MCF 10A (cell line): ENCODE results near the gene HLX. TPM values are rescaled to one million over a fixed set of nuclear protein-coding genes. Genes with fewer than 3 reads are reported as not detected.

Source experiments
- BruUV-seq: library from RNA; stranded (reverse); fragments of 400-500 nt; replicated peaks from 2 replicates; lab custom pipeline; 2021; lab: Mats Ljungman, UMichigan
- CTCF ChIA-PET: fragments of 300-600 bp; sonication (Branson Sonifier 250); formaldehyde crosslinking; extraction: SDS; loops from one replicate; lab custom pipeline; 2021; ENCODE audit warnings: antibody characterized with exemption, inconsistent platforms; lab: Yijun Ruan, JAX
- POLR2A ChIA-PET: fragments of 300-600, 350-650 bp; sonication (Branson Sonifier 250); formaldehyde crosslinking; extraction: SDS; loops from one replicate; lab custom pipeline; 2020; ENCODE audit warnings: antibody characterized with exemption, inconsistent platforms; lab: Yijun Ruan, JAX
- DNase-seq: peaks from one replicate; pipeline ENCODE4 v3.0.0-alpha.2; 2018; ENCODE audit not compliant: unreplicated experiment
- H3K27ac Mint-ChIP-seq: one replicate; pipeline ENCODE4 v1.8.0; 2022; ENCODE audit warnings: mild to moderate bottlenecking, low read depth, mixed read lengths; ENCODE audit not compliant: unreplicated experiment
- H3K27me3 Mint-ChIP-seq: one replicate; pipeline ENCODE4 v1.8.0; 2022; ENCODE audit warnings: mixed read lengths; ENCODE audit not compliant: insufficient read depth, unreplicated experiment
- H3K36me3 Mint-ChIP-seq: one replicate; pipeline ENCODE4 v1.8.0; 2022; ENCODE audit warnings: mild to moderate bottlenecking, moderate library complexity, mixed read lengths; ENCODE audit not compliant: insufficient read depth, unreplicated experiment
- H3K4me1 Mint-ChIP-seq: one replicate; pipeline ENCODE4 v1.8.0; 2022; ENCODE audit warnings: mixed read lengths; ENCODE audit not compliant: insufficient read depth, unreplicated experiment
- H3K4me3 Mint-ChIP-seq: one replicate; pipeline ENCODE4 v1.8.0; 2022; ENCODE audit warnings: mild to moderate bottlenecking, moderate library complexity, mixed read lengths; ENCODE audit not compliant: unreplicated experiment
- H3K9me3 Mint-ChIP-seq: one replicate; pipeline ENCODE4 v1.8.0; 2022; ENCODE audit warnings: mixed read lengths; ENCODE audit not compliant: unreplicated experiment
- CTCF ChIP-seq: fragments of 200-600 bp; IDR thresholded peaks from one replicate; pipeline ENCODE4 v1.8.0; 2022; ENCODE audit warnings: antibody characterized with exemption, mild to moderate bottlenecking; ENCODE audit not compliant: unreplicated experiment
- intact Hi-C: fragments of 100-400 bp; cut with micrococcal nuclease; formaldehyde crosslinking; loops from 2 replicates; pipeline ENCODE4 v1.14.1; 2022
- total RNA-seq: library from RNA; stranded (reverse); gene quantifications from 2 replicates; pipeline ENCODE4 v1.2.3, GENCODE V29; 2022

Gene HLX
- total RNA-seq, 1 experiment from 2014 or later: 2.3 TPM

GRCh38 chr1:220892997-220893700, 13.9 kb downstream of the HLX start:
- no peak for TF ChIP-seq CTCF
- peaks cover 6% of the 10 kb centered on the region for H3K27me3 Mint-ChIP-seq
- no peaks in the 10 kb centered on the region for H3K36me3 Mint-ChIP-seq
- POLR2A ChIA-PET: interaction anchor here (0.9 kb wide), 1 partner anchor 14 kb away, joined by 3 read pairs; no protein-coding TSS in a partner anchor
- CTCF ChIA-PET: interaction anchor here (0.6 to 1.3 kb wide), 3 partner anchors 18 to 855 kb away, joined by 4 read pairs; no protein-coding TSS in a partner anchor
- intact Hi-C loops: no loop called here
- no peak for DNase-seq
- no peak overlapping the region for H3K27ac Mint-ChIP-seq
- H3K4me1 Mint-ChIP-seq: no peaks in the 10 kb centered on the region
- no peaks in the 10 kb centered on the region for H3K9me3 Mint-ChIP-seq
- no peak overlapping the region for H3K4me3 Mint-ChIP-seq
- no TSS peak for BruUV-seq

GRCh38 chr1:220893701-220894024, 14.4 kb downstream of the HLX start:
- POLR2A ChIA-PET: no interaction called here
- Mint-ChIP-seq H3K27me3 (peaks cover 1% of the 10 kb centered on the region), H3K36me3 (no peaks in the 10 kb centered on the region), H3K27ac (no peak overlapping the region), H3K4me3 (no peak overlapping the region), H3K9me3 (no peaks in the 10 kb centered on the region), H3K4me1 (no peaks in the 10 kb centered on the region)
- DNase-seq: no peak
- no peak for TF ChIP-seq CTCF
- intact Hi-C loops: no loop called here
- CTCF ChIA-PET: no interaction called here
- BruUV-seq: no TSS peak

- H3K36me3 Mint-ChIP-seq: no peaks in the 10 kb centered on the region
- no peaks in the 10 kb centered on the region for H3K9me3 Mint-ChIP-seq
- no peak for TF ChIP-seq CTCF
- ChIA-PET POLR2A (interaction anchor here (0.6 to 1.3 kb wide), 2 partner anchors 9 to 50 kb away, joined by 3 to 5 read pairs; no protein-coding TSS in a partner anchor), CTCF (interaction anchor here (0.8 to 1.2 kb wide), 5 partner anchors 11 to 309 kb away, joined by 3 to 5 read pairs (median 4); no protein-coding TSS in a partner anchor)
- BruUV-seq: no TSS peak
- H3K27ac Mint-ChIP-seq: no peak overlapping the region
- intact Hi-C loops: no loop called here
- H3K4me1 Mint-ChIP-seq: no peaks in the 10 kb centered on the region
- no peak for DNase-seq
- H3K27me3 Mint-ChIP-seq: no peaks in the 10 kb centered on the region
- no peak overlapping the region for H3K4me3 Mint-ChIP-seq
Observed at GRCh38 chr1:220894025-220894923, 15.0 kb downstream of the HLX start.

- Mint-ChIP-seq H3K27me3 (no peaks in the 10 kb centered on the region), H3K4me1 (no peaks in the 10 kb centered on the region), H3K36me3 (no peaks in the 10 kb centered on the region), H3K27ac (no peak overlapping the region), H3K9me3 (no peaks in the 10 kb centered on the region), H3K4me3 (no peak overlapping the region)
- intact Hi-C loops: no loop called here
- no peak for TF ChIP-seq CTCF
- ChIA-PET POLR2A (interaction anchor here (0.6 to 1.3 kb wide), 2 partner anchors 9 to 49 kb away, joined by 3 to 5 read pairs; no protein-coding TSS in a partner anchor), CTCF (interaction anchor here (0.8 to 1.2 kb wide), 5 partner anchors 10 to 309 kb away, joined by 3 to 5 read pairs (median 4); no protein-coding TSS in a partner anchor)
- no TSS peak for BruUV-seq
- no peak for DNase-seq
Observed at GRCh38 chr1:220894924-220895256, 15.6 kb downstream of the HLX start.
